CD4-positive, alpha-beta T cell (primary cell): Measurements from ENCODE around the gene FGF9. TPM values are rescaled to one million over a fixed set of nuclear protein-coding genes. Genes with fewer than 3 reads are reported as not detected.

ENCODE experiments used
- ATAC-seq: fragments of 200-7000 bp; cut with Tn5 transposase; one replicate; pipeline ENCODE4 v1.10.0; 2022; ENCODE audit warnings: mild to moderate bottlenecking; ENCODE audit not compliant: poor library complexity
- CTCF ChIA-PET: fragments of 350-600 bp; sonication (Branson Sonifier 250); formaldehyde crosslinking; loops from one replicate; lab custom pipeline; 2021; ENCODE audit warnings: antibody characterized with exemption, inconsistent platforms; lab: Charles Lee
- POLR2A ChIA-PET: fragments of 350-600 bp; sonication (Branson Sonifier 250); formaldehyde crosslinking; loops from one replicate; lab custom pipeline; 2021; ENCODE audit warnings: antibody characterized with exemption, inconsistent platforms; lab: Charles Lee
- DNase-seq, 14 experiments: peaks; one replicate each; pipeline ENCODE4 v3.0.0-alpha.2; 2013 to 2020; ENCODE audit warnings: mixed read lengths in 2 of 14
- H3K27ac ChIP-seq, 2 donors: one replicate each; pipeline versions ENCODE4 v1.5.1 to v1.7.0; 2013; ENCODE audit warnings: low read length in 2 of 2, low read depth in 1 of 2, mild to moderate bottlenecking in 1 of 2
- H3K27me3 ChIP-seq, 2 experiments: 1 replicate in 1 of 2; 2 replicates in 1 of 2; pipeline versions ENCODE4 v1.6.1 to v1.7.0; 2013; ENCODE audit warnings: low read length in 2 of 2, control low read depth in 1 of 2, mild to moderate bottlenecking in 1 of 2, moderate library complexity in 1 of 2; ENCODE audit not compliant: insufficient read depth in 2 of 2, control insufficient read depth in 1 of 2
- H3K36me3 ChIP-seq: one replicate; pipeline ENCODE4 v1.6.1; 2013; ENCODE audit warnings: low read length, control low read depth; ENCODE audit not compliant: insufficient read depth
- H3K4me1 ChIP-seq: one replicate; pipeline ENCODE4 v1.6.1; 2013; ENCODE audit warnings: low read length, control low read depth; ENCODE audit not compliant: insufficient read depth
- H3K4me3 ChIP-seq: one replicate; pipeline ENCODE4 v1.5.1; 2013; ENCODE audit warnings: mild to moderate bottlenecking, low read length, moderate library complexity
- H3K9me3 ChIP-seq, 2 experiments: 1 replicate in 1 of 2; 2 replicates in 1 of 2; pipeline versions ENCODE4 v1.6.1 to v1.7.0; 2013; ENCODE audit warnings: low read length in 2 of 2, mild to moderate bottlenecking in 2 of 2, control low read depth in 1 of 2, moderate library complexity in 1 of 2; ENCODE audit not compliant: control insufficient read depth in 1 of 2, insufficient read depth in 1 of 2
- H3K27ac Mint-ChIP-seq: one replicate; pipeline ENCODE4 v1.8.0; 2020; ENCODE audit warnings: mixed read lengths
- H3K27me3 Mint-ChIP-seq: one replicate; pipeline ENCODE4 v1.8.0; 2021; ENCODE audit warnings: mixed read lengths
- H3K36me3 Mint-ChIP-seq: one replicate; pipeline ENCODE4 v1.8.0; 2021; ENCODE audit warnings: low read depth, mixed read lengths
- H3K4me1 Mint-ChIP-seq: one replicate; pipeline ENCODE4 v1.8.0; 2021; ENCODE audit warnings: low read depth, mixed read lengths
- H3K4me3 Mint-ChIP-seq: one replicate; pipeline ENCODE4 v1.8.0; 2020; ENCODE audit warnings: mild to moderate bottlenecking, mixed read lengths
- H3K9me3 Mint-ChIP-seq: one replicate; pipeline ENCODE4 v1.8.0; 2020; ENCODE audit warnings: mixed read lengths
- CTCF ChIP-seq: fragments of 200-600 bp; IDR thresholded peaks from one replicate; pipeline ENCODE4 v1.8.0; 2022; ENCODE audit warnings: antibody characterized with exemption, mild to moderate bottlenecking
- intact Hi-C, 2 experiments: fragments of 100-400 bp; cut with DNase I in 1 of 2; cut with micrococcal nuclease in 1 of 2; formaldehyde crosslinking; loops; one replicate each; pipeline versions ENCODE4 v1.15.1 to v1.9.0; 2023 to 2025; cut with DNase I, micrococcal nuclease
- total RNA-seq, 174 experiments: library from RNA in 2 of 174; stranded (reverse) in 2 of 174; gene quantifications; one replicate each; pipeline ENCODE4 v1.2.3 and lab custom pipeline; 2021 to 2026

FGF9 gene
- total RNA-seq, 2 experiments from 2014 or later: 2.2 to 3.4 TPM

DNA sequence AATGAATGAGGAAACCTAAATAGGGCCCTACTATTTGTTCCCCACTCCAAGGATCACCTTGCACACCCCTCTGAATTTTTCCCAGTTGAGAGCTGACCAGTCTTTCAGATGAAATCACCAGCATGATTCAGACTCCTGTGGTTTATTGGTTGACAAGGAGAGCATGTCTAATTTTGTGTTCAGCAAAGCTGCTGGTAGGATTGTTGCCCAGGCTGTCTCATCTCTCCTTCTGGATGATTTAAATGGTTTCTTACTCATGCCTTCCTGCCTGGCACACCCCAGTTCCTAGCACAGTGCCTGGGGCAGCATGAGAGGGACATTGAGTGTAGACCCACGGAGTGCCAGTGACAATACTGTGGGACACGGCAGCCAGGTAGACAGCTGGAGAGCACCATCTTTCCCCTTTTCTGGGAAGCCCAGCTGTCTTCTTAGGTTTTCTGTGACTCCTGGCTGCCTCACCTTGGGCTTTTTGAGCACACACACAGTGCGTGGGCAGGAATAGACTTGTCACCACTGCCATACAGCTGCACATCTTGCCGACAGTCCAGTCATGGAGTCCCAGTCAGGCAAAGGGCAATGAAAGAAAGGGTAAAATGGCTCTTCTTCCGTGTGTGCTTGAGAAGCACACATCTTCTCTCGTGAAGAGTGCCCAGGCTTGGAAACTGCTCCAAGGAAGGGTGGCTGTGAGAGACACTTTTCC is 12.3 kb downstream of the FGF9 start:
- no peaks in the 10 kb centered on the region for H3K9me3 Mint-ChIP-seq
- H3K27me3 ChIP-seq: no peaks in the 10 kb centered on the region
- CTCF ChIA-PET: no interaction called here
- H3K4me3 Mint-ChIP-seq: no peak overlapping the region
- peaks cover 26% of the 10 kb centered on the region for H3K27me3 Mint-ChIP-seq
- H3K4me1 ChIP-seq: no peaks in the 10 kb centered on the region
- H3K27ac Mint-ChIP-seq: no peak overlapping the region
- no peak for DNase-seq
- TF ChIP-seq CTCF: no peak
- H3K9me3 ChIP-seq: no peaks in the 10 kb centered on the region
- H3K4me3 ChIP-seq: no peak overlapping the region
- ATAC-seq: no peak
- H3K27ac ChIP-seq: no peak overlapping the region
- no peaks in the 10 kb centered on the region for H3K36me3 Mint-ChIP-seq
- POLR2A ChIA-PET: no interaction called here
- no peaks in the 10 kb centered on the region for H3K4me1 Mint-ChIP-seq
- intact Hi-C loops: no loop called here
- H3K36me3 ChIP-seq: no peaks in the 10 kb centered on the region

GRCh38 chr13:21684576-21684975 is 13.7 kb downstream of the FGF9 start:
- Mint-ChIP-seq H3K27ac (no peak overlapping the region), H3K27me3 (peaks cover 18% of the 10 kb centered on the region), H3K9me3 (no peaks in the 10 kb centered on the region), H3K4me3 (no peak overlapping the region), H3K4me1 (no peaks in the 10 kb centered on the region), H3K36me3 (no peaks in the 10 kb centered on the region)
- Histone ChIP-seq H3K27me3 (no peaks in the 10 kb centered on the region), H3K9me3 (no peaks in the 10 kb centered on the region), H3K27ac (no peak overlapping the region), H3K4me1 (no peaks in the 10 kb centered on the region), H3K36me3 (no peaks in the 10 kb centered on the region), H3K4me3 (no peak overlapping the region)
- intact Hi-C loops: no loop called here
- CTCF ChIA-PET: no interaction called here
- POLR2A ChIA-PET: no interaction called here
- DNase-seq (no peak), ATAC-seq (no peak)
- TF ChIP-seq CTCF: no peak

DNA sequence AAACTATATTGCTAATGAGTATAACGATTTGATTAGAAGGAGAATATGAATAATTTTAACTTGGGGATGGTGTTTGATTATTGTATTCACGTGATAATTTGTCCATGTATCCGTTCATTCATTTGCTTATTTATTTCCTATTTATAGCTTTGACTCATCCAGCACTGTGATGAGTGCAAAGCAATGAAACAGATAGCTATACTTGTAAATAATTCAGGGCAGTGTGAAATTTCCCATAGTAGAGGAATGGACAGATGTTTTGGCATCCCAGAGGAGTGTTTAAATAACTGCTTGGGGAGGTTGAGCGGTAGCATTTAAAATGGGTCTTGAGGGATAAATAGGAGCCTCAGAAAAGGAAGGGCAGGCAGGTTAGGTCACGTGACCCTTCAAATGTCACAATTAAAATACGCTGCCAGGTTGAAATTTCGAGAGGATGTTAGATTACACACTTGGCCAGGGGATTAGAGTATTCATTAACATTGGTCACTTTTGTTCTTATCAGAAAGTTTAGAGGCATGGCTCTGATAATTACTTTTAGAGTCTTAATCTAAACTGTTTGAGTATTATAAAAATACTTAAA is 14.7 kb downstream of the FGF9 start:
- Histone ChIP-seq H3K27ac (no peak overlapping the region), H3K36me3 (no peaks in the 10 kb centered on the region), H3K4me1 (no peaks in the 10 kb centered on the region), H3K27me3 (no peaks in the 10 kb centered on the region), H3K9me3 (no peaks in the 10 kb centered on the region), H3K4me3 (no peak overlapping the region)
- DNase-seq (no peak), ATAC-seq (no peak)
- no peaks in the 10 kb centered on the region for H3K4me1 Mint-ChIP-seq
- no peak overlapping the region for H3K27ac Mint-ChIP-seq
- H3K4me3 Mint-ChIP-seq: no peak overlapping the region
- POLR2A ChIA-PET: no interaction called here
- H3K9me3 Mint-ChIP-seq: no peaks in the 10 kb centered on the region
- CTCF ChIA-PET: no interaction called here
- no peak for TF ChIP-seq CTCF
- intact Hi-C loops: no loop called here
- H3K36me3 Mint-ChIP-seq: no peaks in the 10 kb centered on the region
- H3K27me3 Mint-ChIP-seq: peaks cover 18% of the 10 kb centered on the region
